Kidney (tissue), 14 donors: ENCODE measurements around the gene FASTK. TPM values are rescaled to one million over a fixed set of nuclear protein-coding genes. Genes with fewer than 3 reads are reported as not detected.

Experiments
- DNase-seq, 5 donors: peaks; one replicate each; pipeline ENCODE4 v3.0.0-alpha.2; 2013 to 2020
- FAIRE-seq: peaks from 2 replicates; lab custom pipeline; 2012; peaks lifted over from hg19 to GRCh38; lab: Jason Lieb, UNC
- H3K27ac ChIP-seq, 2 donors: one replicate each; pipeline ENCODE4 v1.7.0; 2013; ENCODE audit warnings: low read depth in 2 of 2, low read length in 2 of 2, inconsistent platforms in 1 of 2
- H3K27me3 ChIP-seq: one replicate; pipeline ENCODE4 v1.7.1; 2013; ENCODE audit warnings: low read length, inconsistent platforms; ENCODE audit not compliant: control insufficient read depth, insufficient read depth
- H3K36me3 ChIP-seq, 3 donors: one replicate each; pipeline versions ENCODE4 v1.7.0 to v1.7.1; 2013; ENCODE audit warnings: low read length in 3 of 3, control low read depth in 1 of 3, inconsistent platforms in 1 of 3; ENCODE audit not compliant: insufficient read depth in 3 of 3, control insufficient read depth in 2 of 3
- H3K4me1 ChIP-seq, 3 donors: one replicate each; pipeline versions ENCODE4 v1.7.0 to v1.7.1; 2013; ENCODE audit warnings: low read length in 3 of 3, inconsistent platforms in 1 of 3, low read depth in 1 of 3; ENCODE audit not compliant: control insufficient read depth in 2 of 3, insufficient read depth in 2 of 3
- H3K4me3 ChIP-seq, 3 donors: one replicate each; pipeline versions ENCODE4 v1.7.0 to v1.8.1; 2013; ENCODE audit warnings: low read length in 3 of 3, control low read depth in 1 of 3, inconsistent platforms in 1 of 3
- H3K9ac ChIP-seq, 3 donors: one replicate each; pipeline versions ENCODE4 v1.7.0 to v1.7.1; 2013; ENCODE audit warnings: low read length in 3 of 3, control low read depth in 1 of 3, inconsistent platforms in 1 of 3
- H3K9me3 ChIP-seq, 3 donors: one replicate each; pipeline versions ENCODE4 v1.7.0 to v1.7.1; 2013; ENCODE audit warnings: low read length in 3 of 3, control low read depth in 1 of 3, inconsistent platforms in 1 of 3; ENCODE audit not compliant: control insufficient read depth in 2 of 3, insufficient read depth in 1 of 3
- intact Hi-C: fragments of 100-400 bp; cut with DNase I; formaldehyde crosslinking; loops from one replicate; pipeline ENCODE4 v1.11.1; 2022
- polyA plus RNA-seq: library from polyadenylated mRNA; stranded (reverse); fragments of 350-450 nt; fragmentation: Illumina TruSeq; extraction: RNeasy Lipid Tissue Mini Kit (QIAGEN cat#74804); gene quantifications from one replicate; pipeline ENCODE4 v1.2.3, GENCODE V29; 2014; ENCODE audit warnings: low read depth, low replicate concordance; ENCODE audit not compliant: insufficient read depth
- total RNA-seq: library from RNA; stranded (reverse); fragmentation: NEBNext Ultra II Directional; extraction: Animal tissue kit (Norgen Biotek cat#: 25700); gene quantifications from one replicate; pipeline ENCODE4 v1.2.1, GENCODE V29; 2021
- TF ChIP-seq, protein P1 (sequence below): IDR thresholded peaks from 3 replicates; pipeline ENCODE4 v1.5.1; 2012; ENCODE audit warnings: mild to moderate bottlenecking, moderate library complexity, borderline replicate concordance; ENCODE audit not compliant: insufficient read depth; ENCODE audit errors: extremely low read depth
- donor health status: control.
- donor health status: control.
- donor health status: control.
- donor health status: control.
- donor health status: control.
- donor health status: DM: yes; HTN: yes; CAD: no.
- donor health status: Normal renal cell carcinoma (clear cell type).

Gene FASTK
- total and polyA plus RNA-seq, 2 donors from 2014 or later: 71.2 to 116 TPM

DNA sequence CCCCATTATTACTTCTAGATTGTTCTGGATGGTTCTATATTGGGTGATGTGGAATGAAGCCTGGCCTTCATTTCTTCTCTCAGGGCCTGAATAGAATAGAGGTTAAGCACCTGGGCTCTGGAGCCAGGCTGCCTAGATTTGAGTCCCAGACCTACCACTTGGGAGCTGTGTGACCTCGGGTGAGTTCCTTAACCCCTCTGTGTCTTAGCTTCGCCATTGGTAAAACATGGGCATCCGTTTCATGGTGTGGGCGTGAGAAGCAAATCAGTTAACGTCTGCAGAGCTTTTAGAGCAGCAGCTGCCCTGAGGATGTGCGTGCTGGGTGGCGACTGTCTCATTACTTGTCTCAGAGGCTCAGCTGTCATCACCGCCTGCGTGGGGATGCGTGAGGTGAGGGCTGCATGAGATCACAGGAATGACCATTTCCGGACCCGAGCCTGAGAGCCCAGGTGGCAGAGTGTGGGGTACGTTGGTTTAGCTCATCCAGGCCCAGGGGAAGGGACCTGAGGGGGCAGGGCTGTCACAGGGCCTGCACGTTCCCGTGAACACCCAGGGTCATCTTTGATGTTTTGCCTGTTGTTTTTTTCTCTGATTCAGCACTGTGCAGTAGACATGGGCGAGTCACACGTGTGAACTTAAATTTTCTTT is 15.3 kb upstream of the FASTK start:
- peak in 1 of 5 donors; percentile 46 for DNase-seq
- no peaks in the 10 kb centered on the region for H3K36me3 ChIP-seq
- intact Hi-C loops: no loop called here
- H3K4me3 ChIP-seq: no peak overlapping the region
- peaks cover 0 to 4% (median 2%) of the 10 kb centered on the region in 3 donors for H3K4me1 ChIP-seq
- H3K9me3 ChIP-seq: no peaks in the 10 kb centered on the region
- H3K27me3 ChIP-seq: no peaks in the 10 kb centered on the region
- H3K27ac ChIP-seq: no peak overlapping the region
- no peak overlapping the region for H3K9ac ChIP-seq
- TF ChIP-seq, protein P1, sequence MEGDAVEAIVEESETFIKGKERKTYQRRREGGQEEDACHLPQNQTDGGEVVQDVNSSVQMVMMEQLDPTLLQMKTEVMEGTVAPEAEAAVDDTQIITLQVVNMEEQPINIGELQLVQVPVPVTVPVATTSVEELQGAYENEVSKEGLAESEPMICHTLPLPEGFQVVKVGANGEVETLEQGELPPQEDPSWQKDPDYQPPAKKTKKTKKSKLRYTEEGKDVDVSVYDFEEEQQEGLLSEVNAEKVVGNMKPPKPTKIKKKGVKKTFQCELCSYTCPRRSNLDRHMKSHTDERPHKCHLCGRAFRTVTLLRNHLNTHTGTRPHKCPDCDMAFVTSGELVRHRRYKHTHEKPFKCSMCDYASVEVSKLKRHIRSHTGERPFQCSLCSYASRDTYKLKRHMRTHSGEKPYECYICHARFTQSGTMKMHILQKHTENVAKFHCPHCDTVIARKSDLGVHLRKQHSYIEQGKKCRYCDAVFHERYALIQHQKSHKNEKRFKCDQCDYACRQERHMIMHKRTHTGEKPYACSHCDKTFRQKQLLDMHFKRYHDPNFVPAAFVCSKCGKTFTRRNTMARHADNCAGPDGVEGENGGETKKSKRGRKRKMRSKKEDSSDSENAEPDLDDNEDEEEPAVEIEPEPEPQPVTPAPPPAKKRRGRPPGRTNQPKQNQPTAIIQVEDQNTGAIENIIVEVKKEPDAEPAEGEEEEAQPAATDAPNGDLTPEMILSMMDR: no peak
- FAIRE-seq: no peak

DNA sequence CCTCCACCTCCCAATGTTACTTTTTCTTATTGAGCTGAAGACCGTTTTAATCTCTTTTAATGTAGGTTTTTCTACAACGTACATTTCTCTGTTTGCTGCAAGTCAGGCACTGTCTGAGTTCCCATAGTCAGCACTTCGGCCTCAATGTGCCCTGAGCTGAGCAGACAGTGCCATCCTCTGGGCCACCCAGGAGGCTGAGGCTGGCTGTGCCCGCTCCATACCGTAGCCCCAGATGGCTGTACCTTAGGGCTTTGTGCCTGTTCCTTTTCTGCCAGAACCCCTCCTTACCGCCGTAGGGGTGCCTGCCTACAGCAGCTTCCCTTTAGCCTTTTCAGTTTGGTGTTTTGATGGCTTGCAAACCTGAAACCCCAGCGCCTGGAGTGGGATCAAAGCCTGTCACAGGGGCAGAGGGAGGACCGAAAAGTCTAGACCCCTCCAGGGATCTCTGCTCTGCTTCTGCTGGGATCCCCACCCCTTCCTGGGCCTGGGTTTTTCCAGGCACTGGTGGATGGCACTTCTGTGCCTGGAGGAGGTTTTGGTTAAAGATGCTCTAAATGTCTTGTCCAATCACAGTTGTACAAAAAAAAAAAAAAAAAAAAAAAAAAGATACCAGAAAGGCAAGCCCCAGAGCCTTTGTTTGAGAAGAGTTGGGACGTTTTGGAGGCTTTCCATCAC is 14.7 kb upstream of the FASTK start:
- Histone ChIP-seq H3K27ac (no peak overlapping the region), H3K4me1 (peaks cover 0 to 5% (median 2%) of the 10 kb centered on the region in 3 donors), H3K4me3 (no peak overlapping the region), H3K9ac (no peak overlapping the region), H3K36me3 (no peaks in the 10 kb centered on the region), H3K9me3 (no peaks in the 10 kb centered on the region), H3K27me3 (no peaks in the 10 kb centered on the region)
- TF ChIP-seq, protein P1: no peak
- FAIRE-seq: no peak
- intact Hi-C loops: no loop called here
- DNase-seq: peak in 1 of 5 donors; percentile 32

DNA sequence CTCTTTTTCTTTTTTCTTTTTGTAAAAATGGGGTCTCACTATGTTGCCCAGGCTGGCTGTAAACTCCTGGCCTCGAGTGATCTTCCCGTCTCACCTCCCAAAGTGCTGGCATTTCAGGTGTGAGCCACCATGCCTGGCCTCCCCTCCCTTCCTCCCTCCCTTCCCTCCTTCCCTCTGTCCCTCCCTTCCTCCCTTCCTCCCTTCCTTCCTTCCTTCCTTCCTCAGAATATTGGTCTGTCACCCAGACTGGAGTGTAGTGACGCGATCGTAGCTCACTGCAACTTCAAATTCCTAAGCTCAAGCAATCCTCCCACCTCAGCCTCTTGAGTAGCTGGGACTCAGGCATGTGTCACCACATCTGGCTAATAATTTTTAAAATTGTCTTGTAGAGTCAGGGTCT is 14.1 kb upstream of the FASTK start:
- H3K9ac ChIP-seq: no peak overlapping the region
- DNase-seq (no peak), FAIRE-seq (no peak)
- intact Hi-C loops: no loop called here
- H3K36me3 ChIP-seq: no peaks in the 10 kb centered on the region
- H3K27me3 ChIP-seq: no peaks in the 10 kb centered on the region
- TF ChIP-seq, protein P1: no peak
- no peak overlapping the region for H3K4me3 ChIP-seq
- no peaks in the 10 kb centered on the region for H3K9me3 ChIP-seq
- peaks cover 0 to 8% (median 4%) of the 10 kb centered on the region in 3 donors for H3K4me1 ChIP-seq
- H3K27ac ChIP-seq: no peak overlapping the region
